GM23248 (cell line): Measurements from ENCODE around the gene ST8SIA1. TPM values are rescaled to one million over a fixed set of nuclear protein-coding genes. Genes with fewer than 3 reads are reported as not detected.

ENCODE experiments used
- DNase-seq: peaks from one replicate; pipeline ENCODE4 v3.0.0-alpha.2; 2015
- H2AFZ ChIP-seq: fragments of 200-600 bp; sonication (generic); 2 replicates; pipeline ENCODE4 v1.6.1; 2016; ENCODE audit warnings: antibody characterized with exemption
- H3F3A ChIP-seq: fragments of 200-600 bp; sonication (generic); 2 replicates; pipeline ENCODE4 v1.6.1; 2016; ENCODE audit warnings: mild to moderate bottlenecking, antibody characterized with exemption, mixed run types; ENCODE audit not compliant: insufficient read depth
- H3K27ac ChIP-seq: fragments of 200-600 bp; sonication (generic); 2 replicates; pipeline ENCODE4 v1.5.1; 2016; ENCODE audit warnings: mild to moderate bottlenecking
- H3K27me3 ChIP-seq: fragments of 200-600 bp; sonication (generic); replicated peaks from 2 replicates; pipeline ENCODE4 v1.6.1; 2016; ENCODE audit warnings: mild to moderate bottlenecking; ENCODE audit not compliant: insufficient read depth
- H3K36me3 ChIP-seq: fragments of 200-600 bp; sonication (generic); 2 replicates; pipeline ENCODE4 v1.6.1; 2016; ENCODE audit warnings: low read depth, mild to moderate bottlenecking
- H3K4me1 ChIP-seq: fragments of 200-600 bp; sonication (generic); 2 replicates; pipeline ENCODE4 v1.6.1; 2016; ENCODE audit warnings: mild to moderate bottlenecking; ENCODE audit not compliant: insufficient read depth
- H3K4me2 ChIP-seq: fragments of 200-600 bp; sonication (generic); one replicate; pipeline ENCODE4 v1.6.1; 2016; ENCODE audit warnings: mild to moderate bottlenecking; ENCODE audit not compliant: unreplicated experiment
- H3K4me3 ChIP-seq: fragments of 200-600 bp; sonication (generic); 2 replicates; pipeline ENCODE4 v1.5.1; 2016; ENCODE audit warnings: mild to moderate bottlenecking
- H3K79me2 ChIP-seq: fragments of 200-600 bp; sonication (generic); 2 replicates; pipeline ENCODE4 v1.6.1; 2016; ENCODE audit warnings: mild to moderate bottlenecking; ENCODE audit not compliant: insufficient read depth
- H3K9ac ChIP-seq: fragments of 200-600 bp; sonication (generic); 2 replicates; pipeline ENCODE4 v1.6.1; 2016; ENCODE audit warnings: mild to moderate bottlenecking
- H3K9me2 ChIP-seq: fragments of 200-600 bp; sonication (generic); 2 replicates; pipeline ENCODE4 v1.6.1; 2016; ENCODE audit warnings: mixed run types, mild to moderate bottlenecking, moderate library complexity; ENCODE audit not compliant: insufficient read depth
- H3K9me3 ChIP-seq: fragments of 200-600 bp; sonication (generic); one replicate; pipeline ENCODE4 v1.6.1; 2017; ENCODE audit warnings: low read depth
- H4K20me1 ChIP-seq: fragments of 200-600 bp; sonication (generic); 2 replicates; pipeline ENCODE4 v1.6.0; 2016; ENCODE audit not compliant: insufficient read depth
- EZH2 ChIP-seq: fragments of 200-600 bp; sonication (generic); IDR thresholded peaks from 2 replicates; pipeline ENCODE4 v1.6.1; 2018; ENCODE audit warnings: antibody characterized with exemption, mild to moderate bottlenecking; ENCODE audit not compliant: insufficient read depth, poor library complexity, severe bottlenecking
- EZH2phosphoT487 ChIP-seq: fragments of 200-600 bp; sonication (generic); IDR thresholded peaks from 2 replicates; pipeline ENCODE4 v1.6.1; 2018; ENCODE audit warnings: antibody characterized with exemption, moderate library complexity, mild to moderate bottlenecking, low read depth; ENCODE audit not compliant: insufficient read depth
- WGBS, 2 experiments: methylation state at CpG; one replicate each; pipeline ENCODE4 v1.1.6; 2015 to 2017; ENCODE audit warnings: low lambda C conversion rate in 2 of 2, low coverage in 1 of 2; ENCODE audit errors: missing lambda C conversion rate in 2 of 2; 5-methylcytosine and 5-hydroxymethylcytosine counted together
- in situ Hi-C: fragments of 300-500 bp; cut with MboI; formaldehyde crosslinking; loops from 2 replicates; pipeline ENCODE4 v1.15.0; 2020
- polyA plus RNA-seq: library from polyadenylated mRNA; unstranded; fragments of >200 nt; fragmentation: Nextera tagmentation; extraction: Ambion mirVana; gene quantifications from 2 replicates; pipeline ENCODE4 v1.2.1, GENCODE V29; 2016
- total RNA-seq: library from RNA; depleted of rRNA; stranded (reverse); fragments of >200 nt; shearing (Covaris generic); gene quantifications from 2 replicates; pipeline ENCODE4 v1.2.3, GENCODE V29; 2014

The ST8SIA1 gene
- total and polyA plus RNA-seq, 2 experiments from 2014 or later = 0.15 TPM; not detected in 1

DNA sequence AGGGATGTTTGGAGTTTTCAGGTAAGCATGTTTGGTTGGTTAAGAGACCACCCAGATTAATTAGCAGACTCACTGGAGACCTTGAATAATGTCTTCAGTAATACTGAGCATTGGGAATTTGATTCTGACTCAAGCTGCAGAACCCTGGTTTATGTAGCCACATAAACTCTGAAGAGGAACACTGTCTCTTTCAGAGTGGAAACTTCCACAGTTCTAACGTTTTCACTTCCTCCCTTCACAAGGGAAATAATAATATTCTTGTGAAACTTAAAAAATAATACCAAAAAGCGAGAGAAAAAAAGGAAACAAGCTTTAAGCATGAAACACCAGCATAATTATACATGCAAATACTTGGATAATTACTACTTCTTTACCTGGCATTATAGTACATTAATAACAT lies 40.0 kb upstream of the ST8SIA1 start:
- in situ Hi-C loops = no loop called here
- TF ChIP-seq EZH2phosphoT487 = no peak
- no peak for TF ChIP-seq EZH2
- H3K27ac ChIP-seq = no peak overlapping the region
- H3K9me3 ChIP-seq = no peaks in the 10 kb centered on the region
- no peak overlapping the region for H3K4me3 ChIP-seq
- no peaks in the 10 kb centered on the region for H3F3A ChIP-seq
- no peak overlapping the region for H3K9ac ChIP-seq
- WGBS, 2 experiments = 15 to 18% methylated on average over 2 of the region's 2 CpGs
- no peak overlapping the region for H3K4me2 ChIP-seq
- DNase-seq = no peak
- H4K20me1 ChIP-seq = no peaks in the 10 kb centered on the region
- 0 out of 2 replicates have a peak, but pooled peaks cover 7% of the 10 kb centered on the region for H3K27me3 ChIP-seq
- H2AFZ ChIP-seq = no peak overlapping the region
- H3K36me3 ChIP-seq = no peaks in the 10 kb centered on the region
- no peaks in the 10 kb centered on the region for H3K9me2 ChIP-seq
- no peaks in the 10 kb centered on the region for H3K4me1 ChIP-seq
- no peaks in the 10 kb centered on the region for H3K79me2 ChIP-seq

DNA sequence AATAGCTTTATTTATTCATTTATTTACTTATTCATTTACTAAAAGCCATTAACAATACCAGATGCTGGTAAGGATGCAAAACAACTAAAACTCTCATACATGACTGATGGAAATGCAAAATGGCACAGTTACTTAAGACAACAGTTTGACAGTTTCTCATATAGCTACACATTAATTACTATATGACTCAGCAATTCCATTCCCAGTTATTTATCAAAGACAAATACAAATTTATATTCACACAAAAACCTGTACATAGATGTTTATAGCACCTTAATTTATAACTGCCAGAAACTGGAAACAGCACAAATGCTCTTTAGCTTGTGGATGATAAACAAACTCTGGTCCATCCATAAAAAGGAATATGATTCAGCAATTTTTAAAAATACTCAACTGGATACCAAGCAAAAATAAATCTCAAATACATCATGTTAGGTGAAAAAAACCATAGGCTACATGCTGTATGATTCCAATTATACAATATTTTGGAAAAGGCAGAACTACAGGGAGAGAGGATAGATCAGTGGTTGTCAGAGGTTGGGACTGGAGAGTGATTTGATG lies 37.9 kb upstream of the ST8SIA1 start:
- Histone ChIP-seq H3K9me2 (no peaks in the 10 kb centered on the region), H3K9ac (no peak overlapping the region), H3K9me3 (no peaks in the 10 kb centered on the region), H4K20me1 (no peaks in the 10 kb centered on the region), H3K36me3 (no peaks in the 10 kb centered on the region), H3K4me2 (no peak overlapping the region), H3K27ac (no peak overlapping the region), H3K27me3 (0 out of 2 replicates have a peak, but pooled peaks cover 7% of the 10 kb centered on the region), H3F3A (no peaks in the 10 kb centered on the region), H3K4me3 (no peak overlapping the region), H3K4me1 (no peaks in the 10 kb centered on the region), H2AFZ (no peak overlapping the region), H3K79me2 (no peaks in the 10 kb centered on the region)
- TF ChIP-seq EZH2 (no peak), EZH2phosphoT487 (no peak)
- no peak for DNase-seq
- in situ Hi-C loops = no loop called here

DNA sequence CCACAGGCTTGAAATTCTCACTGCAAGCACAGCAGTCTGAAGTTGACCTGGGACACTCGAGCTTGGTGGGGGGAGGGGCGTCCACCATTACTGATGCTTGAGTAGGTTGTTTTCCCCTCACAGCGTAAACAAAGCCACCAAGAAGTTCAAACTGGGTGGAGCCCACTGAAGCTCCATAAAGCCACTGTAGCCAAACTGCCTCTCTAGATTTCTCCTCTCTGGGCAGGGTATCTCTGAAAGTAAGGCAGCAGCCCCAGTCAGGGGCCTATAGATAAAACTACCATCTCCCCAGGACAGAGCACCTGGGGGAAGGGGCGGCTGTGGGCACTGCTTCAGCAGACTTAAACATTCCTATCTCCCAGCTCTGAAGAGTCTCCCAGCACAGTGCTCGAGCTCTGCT lies 31.7 kb upstream of the ST8SIA1 start:
- Histone ChIP-seq H3K4me1 (no peaks in the 10 kb centered on the region), H2AFZ (no peak overlapping the region), H3K27me3 (no peaks in the 10 kb centered on the region), H3K4me3 (no peak overlapping the region), H4K20me1 (no peaks in the 10 kb centered on the region), H3K9me3 (no peaks in the 10 kb centered on the region), H3K9ac (no peak overlapping the region), H3K79me2 (no peaks in the 10 kb centered on the region), H3K9me2 (no peaks in the 10 kb centered on the region), H3F3A (no peaks in the 10 kb centered on the region), H3K36me3 (no peaks in the 10 kb centered on the region), H3K27ac (no peak overlapping the region), H3K4me2 (no peak overlapping the region)
- TF ChIP-seq EZH2phosphoT487 = no peak
- TF ChIP-seq EZH2 = no peak
- no peak for DNase-seq
- 32 to 33% methylated on average over 5 of the region's 5 CpGs for WGBS, 2 experiments
- in situ Hi-C loops = no loop called here

DNA sequence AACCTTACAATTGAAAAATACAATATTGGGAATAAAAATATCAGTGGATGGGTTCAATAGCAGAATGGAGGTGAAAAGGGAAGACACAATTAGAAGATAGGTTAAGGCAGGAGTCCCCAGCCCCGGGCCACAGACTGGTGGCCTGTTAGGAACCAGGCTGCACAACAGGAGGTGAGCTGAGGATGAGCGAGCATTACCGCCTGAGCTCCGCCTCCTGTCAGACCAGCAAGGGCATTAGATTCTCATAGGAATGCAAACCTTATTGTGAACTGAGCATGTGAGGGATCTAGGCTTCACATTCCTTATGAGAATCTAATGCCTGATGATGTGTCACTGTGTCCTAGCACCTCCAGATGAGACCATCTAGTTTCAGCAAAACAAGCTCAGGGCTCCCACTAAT lies 27.3 kb upstream of the ST8SIA1 start:
- 44 to 60% methylated on average over 4 of the region's 4 CpGs for WGBS, 2 experiments
- Histone ChIP-seq H3K4me1 (no peaks in the 10 kb centered on the region), H3K9me3 (no peaks in the 10 kb centered on the region), H3F3A (no peaks in the 10 kb centered on the region), H3K36me3 (no peaks in the 10 kb centered on the region), H3K9ac (no peak overlapping the region), H4K20me1 (no peaks in the 10 kb centered on the region), H3K4me3 (no peak overlapping the region), H3K4me2 (no peak overlapping the region), H3K27me3 (no peaks in the 10 kb centered on the region), H2AFZ (no peak overlapping the region), H3K27ac (no peak overlapping the region), H3K79me2 (no peaks in the 10 kb centered on the region), H3K9me2 (no peaks in the 10 kb centered on the region)
- in situ Hi-C loops = no loop called here
- no peak for DNase-seq
- TF ChIP-seq EZH2phosphoT487 (no peak), EZH2 (no peak)

DNA sequence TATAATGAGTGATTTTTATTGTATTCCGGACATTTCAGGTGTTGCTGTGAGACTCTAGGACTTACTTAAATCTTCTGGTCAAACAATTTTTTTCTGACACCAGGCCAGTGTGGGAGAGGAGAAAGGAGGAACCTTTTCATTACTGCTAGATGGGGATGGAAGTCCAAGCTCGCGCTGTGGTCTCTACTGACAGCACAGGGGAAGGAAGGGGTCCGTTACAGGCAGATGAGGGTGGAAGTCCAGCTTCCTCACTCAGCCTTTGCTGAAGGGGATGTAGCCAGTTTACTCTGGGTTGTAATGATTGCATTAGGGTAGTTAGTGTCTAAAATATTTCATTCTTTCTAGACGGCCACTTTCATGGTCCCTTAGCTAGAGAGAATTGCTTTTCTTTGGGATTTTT lies 26.3 kb upstream of the ST8SIA1 start:
- 47 to 66% methylated on average over 5 of the region's 5 CpGs for WGBS, 2 experiments
- no peak overlapping the region for H3K4me2 ChIP-seq

More for the DNA sequence above, 26.3 kb upstream of the ST8SIA1 start:
- in situ Hi-C loops = no loop called here
- H3K27me3 ChIP-seq = no peaks in the 10 kb centered on the region
- H4K20me1 ChIP-seq = no peaks in the 10 kb centered on the region
- H3K4me1 ChIP-seq = no peaks in the 10 kb centered on the region
- no peaks in the 10 kb centered on the region for H3K79me2 ChIP-seq
- no peak overlapping the region for H2AFZ ChIP-seq
- no peak for DNase-seq
- no peaks in the 10 kb centered on the region for H3K9me2 ChIP-seq
- no peak overlapping the region for H3K27ac ChIP-seq
- H3K4me3 ChIP-seq = no peak overlapping the region
- no peak overlapping the region for H3K9ac ChIP-seq
- no peak for TF ChIP-seq EZH2phosphoT487
- TF ChIP-seq EZH2 = no peak
- no peaks in the 10 kb centered on the region for H3F3A ChIP-seq
- H3K9me3 ChIP-seq = no peaks in the 10 kb centered on the region
- no peaks in the 10 kb centered on the region for H3K36me3 ChIP-seq
